Small intestine (tissue), 7 donors: ENCODE data around the gene TANC1. TPM values are rescaled to one million over a fixed set of nuclear protein-coding genes. Genes with fewer than 3 reads are reported as not detected.

Source experiments
- DNase-seq, 2 donors: peaks; one replicate each; pipeline versions ENCODE4 v3.0.0 to v3.0.0-alpha.2; 2013
- FAIRE-seq: peaks from 2 replicates; lab custom pipeline; 2012; peaks lifted over from hg19 to GRCh38; lab: Jason Lieb, UNC
- H3K27ac ChIP-seq, 3 donors: one replicate each; pipeline ENCODE4 v1.5.1; 2013; ENCODE audit warnings: low read length in 2 of 3, mild to moderate bottlenecking in 2 of 3, control low read depth in 1 of 3, inconsistent platforms in 1 of 3, low read depth in 1 of 3, moderate library complexity in 1 of 3
- H3K27me3 ChIP-seq, 3 donors: one replicate each; pipeline ENCODE4 v1.6.1; 2013; ENCODE audit warnings: low read length in 3 of 3, inconsistent platforms in 1 of 3; ENCODE audit not compliant: control insufficient read depth in 3 of 3, insufficient read depth in 3 of 3
- H3K36me3 ChIP-seq, 3 donors: one replicate each; pipeline ENCODE4 v1.6.1; 2013; ENCODE audit warnings: low read length in 3 of 3, inconsistent platforms in 1 of 3, low read depth in 1 of 3, mild to moderate bottlenecking in 1 of 3, moderate library complexity in 1 of 3; ENCODE audit not compliant: control insufficient read depth in 3 of 3, insufficient read depth in 2 of 3
- H3K4me1 ChIP-seq, 3 donors: one replicate each; pipeline ENCODE4 v1.6.1; 2013; ENCODE audit warnings: low read length in 2 of 3, inconsistent platforms in 1 of 3, low read depth in 1 of 3, mild to moderate bottlenecking in 1 of 3, moderate library complexity in 1 of 3; ENCODE audit not compliant: control insufficient read depth in 3 of 3, insufficient read depth in 2 of 3
- H3K4me3 ChIP-seq, 3 donors: one replicate each; pipeline ENCODE4 v1.5.1; 2013; ENCODE audit warnings: low read length in 3 of 3, control low read depth in 1 of 3, inconsistent platforms in 1 of 3, low read depth in 1 of 3, mild to moderate bottlenecking in 1 of 3, moderate library complexity in 1 of 3
- H3K9me3 ChIP-seq, 2 donors: one replicate each; pipeline ENCODE4 v1.6.1; 2013; ENCODE audit warnings: low read depth in 1 of 2, low read length in 1 of 2; ENCODE audit not compliant: control insufficient read depth in 2 of 2, insufficient read depth in 1 of 2
- WGBS, 3 donors: extraction: QIAGEN DNeasy Blood & Tissue Kit; methylation state at CpG; one replicate each; pipeline ENCODE4 v1.1.7; 2013; 5-methylcytosine and 5-hydroxymethylcytosine counted together
- polyA plus RNA-seq, 4 donors: library from polyadenylated mRNA; stranded (reverse) in 3 of 4; unstranded in 1 of 4; fragments of 200-250 nt in 3 of 4; fragments of 120-200 nt in 1 of 4; gene quantifications; one replicate each; pipeline versions ENCODE4 v1.2.1 to v1.2.3, GENCODE V29; 2013
- donor health status: healthy with polysubstance abuse.
- donor health status: control.
- donor health status: control.
- donor health status: Bipolar disorder and iron deficiency.
- donor health status: healthy.

Gene TANC1
- polyA plus RNA-seq, 4 donors = 7.4 to 14.7 (median 8.8) TPM

DNA sequence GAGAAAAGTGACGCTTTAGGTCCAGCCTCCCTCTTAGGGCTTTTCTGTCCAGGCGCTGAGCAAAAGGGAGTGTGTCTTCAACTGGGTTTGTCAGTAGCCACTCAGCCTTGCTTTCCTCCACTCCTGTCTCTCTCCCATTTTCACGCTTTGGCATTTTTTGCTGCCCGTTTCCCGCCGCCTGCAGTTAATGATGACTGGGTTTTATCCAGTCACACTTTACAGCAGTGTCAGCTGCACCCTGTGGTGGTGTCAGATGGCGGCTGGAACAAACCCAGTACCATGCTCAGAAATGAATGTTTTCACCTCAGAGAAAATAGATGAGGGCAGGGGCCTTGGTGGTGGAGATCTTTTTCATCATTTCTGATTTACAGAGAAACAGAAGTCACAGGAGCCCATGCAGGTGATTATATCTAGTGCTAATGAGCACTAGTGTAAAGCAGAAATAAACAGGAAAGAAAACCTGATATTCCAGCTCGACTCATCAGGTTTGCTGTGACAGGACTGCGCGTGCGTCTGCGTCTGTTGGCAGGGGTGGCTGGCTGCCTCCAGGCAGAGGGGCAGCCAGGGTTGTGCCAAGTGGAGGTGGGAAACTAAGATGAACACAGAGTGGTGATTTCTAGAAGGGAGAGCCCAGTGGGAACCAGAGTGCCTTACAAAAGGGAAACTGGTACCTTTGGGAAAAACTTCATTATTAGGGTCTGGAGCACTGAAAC lies 139.9 kb downstream of the TANC1 start:
- no peak for FAIRE-seq
- no peaks in the 10 kb centered on the region for H3K27me3 ChIP-seq
- no peaks in the 10 kb centered on the region for H3K4me1 ChIP-seq
- no peaks in the 10 kb centered on the region for H3K9me3 ChIP-seq
- no peak overlapping the region for H3K4me3 ChIP-seq
- no peak overlapping the region for H3K27ac ChIP-seq
- WGBS, 3 donors = 94 to 95% (median 95%) methylated on average over 12 of the region's 12 CpGs
- peaks cover 0 to 16% (median 0%) of the 10 kb centered on the region in 3 donors for H3K36me3 ChIP-seq
- no peak for DNase-seq

DNA sequence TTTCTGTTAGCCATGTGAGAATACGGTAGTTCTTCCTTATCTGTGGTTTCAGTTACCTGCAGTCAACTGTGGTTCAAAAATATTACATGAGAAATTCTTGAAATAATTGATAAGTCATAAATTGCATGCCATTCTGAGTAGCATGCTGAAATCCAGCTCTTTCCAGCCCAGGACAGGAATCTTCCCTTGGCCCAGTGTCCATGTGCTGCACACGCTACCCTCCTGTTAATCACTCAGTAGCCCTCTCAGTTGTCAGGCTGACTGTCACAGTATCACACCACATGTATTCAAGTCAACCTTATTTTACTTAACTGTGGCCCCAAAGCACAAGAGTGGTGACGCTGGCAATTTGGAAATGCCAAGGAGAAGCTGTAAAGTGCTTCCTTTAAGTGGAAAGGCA lies 141.1 kb downstream of the TANC1 start:
- FAIRE-seq = no peak
- peaks cover 0 to 12% (median 0%) of the 10 kb centered on the region in 3 donors for H3K36me3 ChIP-seq
- no peaks in the 10 kb centered on the region for H3K9me3 ChIP-seq
- 88 to 95% (median 89%) methylated on average over 3 of the region's 3 CpGs for WGBS, 3 donors
- no peak overlapping the region for H3K4me3 ChIP-seq
- no peak overlapping the region for H3K27ac ChIP-seq
- H3K27me3 ChIP-seq = no peaks in the 10 kb centered on the region
- no peak for DNase-seq
- no peaks in the 10 kb centered on the region for H3K4me1 ChIP-seq

DNA sequence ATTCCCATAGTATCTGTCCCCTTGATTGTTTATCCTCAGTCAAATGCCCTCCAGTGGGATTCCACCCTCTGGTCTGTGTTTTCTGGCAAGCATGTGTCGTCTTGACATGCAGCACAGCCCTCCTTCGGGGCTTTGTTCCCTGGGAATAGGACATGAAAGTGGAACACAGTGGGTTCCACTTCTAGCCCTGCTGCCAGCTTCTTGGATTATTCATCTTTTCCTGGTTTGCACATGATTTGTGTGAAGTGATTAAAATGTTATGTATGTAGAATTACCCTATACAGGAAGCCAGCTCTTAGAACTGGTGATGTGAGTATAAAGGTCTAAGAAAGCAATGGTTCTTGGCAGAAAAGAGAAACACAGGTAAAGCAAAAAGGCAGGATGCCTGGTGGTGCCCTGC lies 142.3 kb downstream of the TANC1 start:
- H3K27me3 ChIP-seq = no peaks in the 10 kb centered on the region
- no peak for DNase-seq
- H3K9me3 ChIP-seq = peaks cover 0 to 3% of the 10 kb centered on the region in 2 donors
- H3K27ac ChIP-seq = no peak overlapping the region
- H3K4me3 ChIP-seq = no peak overlapping the region
- H3K4me1 ChIP-seq = no peaks in the 10 kb centered on the region
- H3K36me3 ChIP-seq = peaks cover 0 to 12% (median 0%) of the 10 kb centered on the region in 3 donors
- 85 to 98% (median 86%) methylated on average over 2 of the region's 2 CpGs for WGBS, 3 donors
- no peak for FAIRE-seq

DNA sequence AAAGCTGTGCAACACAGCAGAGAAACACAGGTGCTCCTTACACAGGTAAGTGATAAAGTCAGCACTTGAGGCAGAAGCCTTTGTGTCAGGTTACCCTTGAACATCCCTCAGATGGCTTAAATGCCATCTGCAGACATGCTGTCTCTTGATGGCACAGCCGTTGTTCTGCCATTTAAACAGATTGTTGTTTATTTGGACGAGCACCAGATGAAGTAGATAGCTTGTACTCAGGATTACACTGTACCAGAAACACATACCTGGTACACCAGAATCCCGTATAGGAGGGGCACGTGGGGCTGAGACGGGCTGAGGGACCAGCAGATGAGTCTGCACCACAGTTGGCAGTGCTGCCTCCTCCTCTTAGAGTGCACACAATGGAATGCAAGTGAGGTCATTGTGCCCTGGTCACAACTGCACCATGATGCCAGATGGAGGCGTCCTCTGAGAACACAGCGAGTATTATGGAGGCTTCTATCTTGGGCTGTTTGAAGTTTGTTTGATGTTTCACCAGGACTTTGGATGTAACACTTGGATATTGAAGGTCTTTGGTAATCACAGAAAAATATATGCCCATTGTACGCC lies 143.0 kb downstream of the TANC1 start:
- peaks cover 0 to 4% of the 10 kb centered on the region in 2 donors for H3K9me3 ChIP-seq
- whole genome bisulfite sequencing, 3 donors = 88 to 93% (median 91%) methylated on average over 8 of the region's 8 CpGs

DNA sequence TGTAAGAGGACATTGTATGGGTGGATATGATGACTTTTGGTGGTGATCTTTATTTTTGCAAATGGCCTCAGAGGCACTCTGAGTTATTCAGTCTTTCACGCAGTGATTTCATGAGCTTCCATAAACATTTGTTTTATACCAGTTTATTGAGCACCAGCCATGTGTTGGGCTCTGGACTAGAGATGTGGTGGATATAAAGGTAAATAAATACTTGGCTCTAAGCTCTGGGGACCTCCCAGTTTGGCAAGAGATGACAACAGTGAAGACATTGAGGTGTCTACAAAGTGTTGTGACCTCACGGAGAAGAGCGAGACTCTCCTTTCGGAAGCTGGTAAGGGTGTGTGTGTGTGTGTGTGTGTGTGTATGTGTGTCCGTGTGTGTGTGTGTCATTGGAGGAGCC lies 146.4 kb downstream of the TANC1 start:
- FAIRE-seq (no peak), DNase-seq (no peak)
- H3K27me3 ChIP-seq = no peaks in the 10 kb centered on the region
- H3K4me3 ChIP-seq = no peak overlapping the region
- H3K36me3 ChIP-seq = peaks cover 0 to 3% (median 0%) of the 10 kb centered on the region in 3 donors
- H3K9me3 ChIP-seq = peaks cover 0 to 9% of the 10 kb centered on the region in 2 donors
- 89 to 93% (median 90%) methylated on average over 5 of the region's 5 CpGs for WGBS, 3 donors
- H3K27ac ChIP-seq = no peak overlapping the region
- no peaks in the 10 kb centered on the region for H3K4me1 ChIP-seq

More for the DNA sequence above, 143.0 kb downstream of the TANC1 start:
- peaks cover 0 to 12% (median 0%) of the 10 kb centered on the region in 3 donors for H3K36me3 ChIP-seq
- DNase-seq (no peak), FAIRE-seq (no peak)
- no peak overlapping the region for H3K27ac ChIP-seq
- H3K4me1 ChIP-seq = no peaks in the 10 kb centered on the region
- no peaks in the 10 kb centered on the region for H3K27me3 ChIP-seq
- H3K4me3 ChIP-seq = no peak overlapping the region

DNA sequence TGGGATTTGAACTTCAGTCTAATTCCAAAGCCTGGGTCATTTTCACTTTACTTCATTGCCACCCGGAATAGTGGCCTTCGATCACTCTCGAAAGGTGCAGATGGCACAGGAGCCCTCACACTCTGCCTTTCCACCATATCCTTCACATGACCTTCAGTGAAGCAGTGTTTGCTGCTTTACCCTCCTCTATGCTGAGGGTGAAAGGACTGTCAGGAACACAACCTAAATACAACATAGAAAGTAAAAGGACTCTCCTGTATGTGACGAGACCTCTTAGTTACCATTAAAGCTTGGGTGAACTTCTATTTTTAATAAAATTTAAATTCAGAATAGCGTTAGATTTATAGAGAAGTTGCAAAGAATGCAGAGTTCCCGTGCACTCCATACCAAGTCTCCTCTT lies 148.5 kb downstream of the TANC1 start:
- Histone ChIP-seq H3K36me3 (peaks cover 0 to 3% (median 0%) of the 10 kb centered on the region in 3 donors), H3K9me3 (peaks cover 0 to 9% of the 10 kb centered on the region in 2 donors), H3K4me3 (no peak overlapping the region), H3K27me3 (no peaks in the 10 kb centered on the region), H3K4me1 (no peaks in the 10 kb centered on the region), H3K27ac (no peak overlapping the region)
- DNase-seq = no peak
- FAIRE-seq = no peak
- WGBS, 3 donors = 95 to 97% (median 96%) methylated on average over 6 of the region's 6 CpGs

DNA sequence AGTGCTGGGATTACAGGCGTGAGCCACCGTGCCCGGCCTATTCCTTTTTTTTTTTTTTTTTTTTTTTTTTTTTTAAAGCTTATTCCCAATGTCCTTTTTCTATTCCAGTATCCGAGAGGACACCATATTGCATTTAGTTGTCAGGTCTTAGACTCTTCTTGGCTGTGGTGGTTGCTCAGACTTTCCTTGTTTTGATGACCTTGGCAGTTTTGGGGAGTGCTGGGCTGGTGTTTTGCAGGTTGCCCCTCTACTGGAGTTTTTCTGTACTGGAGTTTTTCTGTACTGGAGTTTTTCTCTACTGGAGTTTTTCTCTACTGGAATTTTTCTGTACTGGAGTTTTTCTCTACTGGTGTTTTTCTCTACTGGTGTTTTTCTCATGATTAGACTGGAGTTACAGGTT lies 149.2 kb downstream of the TANC1 start:
- no peak for FAIRE-seq
- no peak for DNase-seq
- Histone ChIP-seq H3K4me1 (peaks cover 0 to 2% (median 2%) of the 10 kb centered on the region in 3 donors), H3K27me3 (no peaks in the 10 kb centered on the region), H3K4me3 (no peak overlapping the region), H3K36me3 (no peaks in the 10 kb centered on the region), H3K9me3 (peaks cover 0 to 9% of the 10 kb centered on the region in 2 donors), H3K27ac (no peak overlapping the region)
- 86 to 100% (median 87%) methylated on average over 1 to 4 of the region's 4 CpGs for WGBS, 3 donors

DNA sequence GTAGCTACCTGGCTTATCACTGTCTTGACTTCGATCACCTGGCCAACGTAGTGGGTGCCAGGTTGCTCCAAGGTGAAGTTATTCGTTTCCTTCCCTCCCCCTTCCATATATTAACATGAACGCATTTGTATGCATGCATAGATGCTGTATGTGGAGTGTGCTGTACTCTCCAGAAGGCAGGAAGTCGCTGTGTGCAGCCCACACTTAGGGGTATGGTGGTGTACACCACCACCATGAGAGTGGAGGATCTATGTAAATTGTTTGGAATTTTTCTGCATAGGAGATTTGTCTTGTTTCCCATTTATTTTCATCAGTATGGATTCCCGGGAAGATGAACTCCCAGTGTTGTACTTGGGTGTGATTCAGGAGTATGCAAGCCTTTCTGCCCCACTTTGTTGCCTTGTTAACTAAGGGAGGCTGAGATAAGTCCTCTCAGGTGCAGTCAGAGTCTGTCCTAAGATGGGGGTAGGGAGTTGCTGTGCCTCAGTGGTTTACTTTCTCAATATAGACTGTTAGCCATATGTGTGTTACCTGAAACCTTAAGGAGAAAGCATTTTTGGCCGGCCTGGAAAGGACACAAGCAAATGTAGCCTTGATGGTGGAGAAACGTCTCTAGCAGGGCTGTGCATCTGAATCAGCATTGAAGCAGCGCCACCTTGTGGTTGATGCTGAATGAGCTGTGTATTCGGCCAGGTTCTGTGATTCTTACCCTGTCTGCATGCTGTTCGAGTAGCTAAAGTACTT lies 149.8 kb downstream of the TANC1 start:
- H3K27me3 ChIP-seq = no peaks in the 10 kb centered on the region
- H3K27ac ChIP-seq = no peak overlapping the region
- peak; percentile 85 to 91 for DNase-seq
- H3K4me1 ChIP-seq = peaks cover 0 to 8% (median 4%) of the 10 kb centered on the region in 3 donors
- FAIRE-seq = no peak
- H3K4me3 ChIP-seq = no peak overlapping the region
- H3K9me3 ChIP-seq = peaks cover 0 to 9% of the 10 kb centered on the region in 2 donors
- H3K36me3 ChIP-seq = no peaks in the 10 kb centered on the region
- WGBS, 3 donors = 39 to 43% (median 42%) methylated on average over 11 of the region's 11 CpGs
